OCI-LY1 (cell line): ENCODE measurements around the gene CNTNAP4.

Experiments used
- H2AFZ ChIP-seq: fragments of 200-600 bp; sonication (generic), shearing (Covaris generic); 2 replicates; pipeline ENCODE4 v1.6.0; 2014; ENCODE audit warnings: antibody characterized with exemption, mild to moderate bottlenecking, low read length
- H3F3A ChIP-seq: fragments of 200-600 bp; sonication (generic), shearing (Covaris generic); 2 replicates; pipeline ENCODE4 v1.6.0; 2014; ENCODE audit warnings: mild to moderate bottlenecking, antibody characterized with exemption, low read length, moderate library complexity; ENCODE audit not compliant: insufficient read depth
- H3K27ac ChIP-seq: fragments of 200-600 bp; sonication (generic); 2 replicates; pipeline ENCODE4 v1.5.1; 2014; ENCODE audit warnings: low read length, mixed run types, mild to moderate bottlenecking, low read depth; ENCODE audit not compliant: poor library complexity, severe bottlenecking
- H3K27me3 ChIP-seq: fragments of 200-600 bp; sonication (generic); 2 replicates; pipeline ENCODE4 v1.6.0; 2014; ENCODE audit warnings: antibody characterized with exemption, mild to moderate bottlenecking, low read length, moderate library complexity; ENCODE audit not compliant: insufficient read depth
- H3K36me3 ChIP-seq: fragments of 200-600 bp; sonication (generic); 2 replicates; pipeline ENCODE4 v1.6.1; 2014; ENCODE audit warnings: mild to moderate bottlenecking, antibody characterized with exemption, low read length, moderate library complexity, mixed read lengths; ENCODE audit not compliant: insufficient read depth
- H3K4me1 ChIP-seq: fragments of 200-600 bp; sonication (generic); 2 replicates; pipeline ENCODE4 v1.5.1; 2014; ENCODE audit warnings: mild to moderate bottlenecking, low read length, moderate library complexity; ENCODE audit not compliant: insufficient read depth, severe bottlenecking
- H3K4me2 ChIP-seq: fragments of 200-600 bp; sonication (generic), shearing (Covaris generic); 2 replicates; pipeline ENCODE4 v1.6.1; 2014; ENCODE audit warnings: low read length
- H3K4me3 ChIP-seq: fragments of 200-600 bp; sonication (generic); 2 replicates; pipeline ENCODE4 v1.5.1; 2014; ENCODE audit warnings: low read length, low read depth, mild to moderate bottlenecking, mixed read lengths; ENCODE audit not compliant: poor library complexity, severe bottlenecking
- H3K79me2 ChIP-seq: fragments of 200-600 bp; shearing (Covaris generic); 2 replicates; pipeline ENCODE4 v1.6.1; 2016; ENCODE audit warnings: mixed run types, low read length, mixed read lengths; ENCODE audit not compliant: insufficient read depth
- H3K9ac ChIP-seq: fragments of 200-600 bp; sonication (generic), shearing (Covaris generic); 2 replicates; pipeline ENCODE4 v1.6.1; 2014; ENCODE audit warnings: mild to moderate bottlenecking, low read length, mixed read lengths
- H3K9me2 ChIP-seq: fragments of 200-600 bp; sonication (generic), shearing (Covaris generic); 2 replicates; pipeline ENCODE4 v1.6.1; 2014; ENCODE audit warnings: low read depth, mild to moderate bottlenecking, low read length, mixed read lengths
- H3K9me3 ChIP-seq: fragments of 200-600 bp; shearing (Covaris generic); 2 replicates; pipeline ENCODE4 v1.6.1; 2014; ENCODE audit warnings: low read length, mixed read lengths
- H4K20me1 ChIP-seq: fragments of 200-600 bp; sonication (generic), shearing (Covaris generic); 2 replicates; pipeline ENCODE4 v1.6.0; 2016; ENCODE audit warnings: mild to moderate bottlenecking, low read length; ENCODE audit not compliant: insufficient read depth
- EZH2 ChIP-seq: fragments of 200-600 bp; sonication (generic), shearing (Covaris generic); IDR thresholded peaks from 2 replicates; pipeline ENCODE4 v1.8.0; 2017; ENCODE audit warnings: borderline replicate concordance, mixed run types, mild to moderate bottlenecking, antibody characterized with exemption, low read length, moderate library complexity, mixed read lengths
- TF ChIP-seq, protein P1 (sequence below): fragments of 200-600 bp; sonication (generic), shearing (Covaris generic); IDR thresholded peaks from 2 replicates; pipeline ENCODE4 v1.5.1; 2017; ENCODE audit warnings: mild to moderate bottlenecking, antibody characterized with exemption, low read length, moderate library complexity, mixed read lengths

The CNTNAP4 gene

GRCh38 chr16:76459111-76459510, 181.9 kb downstream of the CNTNAP4 start:
- Histone ChIP-seq H3K79me2 (no peaks in the 10 kb centered on the region), H3K27me3 (no peaks in the 10 kb centered on the region), H3F3A (no peaks in the 10 kb centered on the region), H3K9me2 (no peaks in the 10 kb centered on the region), H2AFZ (no peak overlapping the region), H3K4me3 (no peak overlapping the region), H3K9ac (no peak overlapping the region), H3K9me3 (no peaks in the 10 kb centered on the region), H3K4me1 (no peaks in the 10 kb centered on the region), H3K36me3 (no peaks in the 10 kb centered on the region), H3K4me2 (no peak overlapping the region), H3K27ac (no peak overlapping the region), H4K20me1 (no peaks in the 10 kb centered on the region)
- TF ChIP-seq, protein P1, sequence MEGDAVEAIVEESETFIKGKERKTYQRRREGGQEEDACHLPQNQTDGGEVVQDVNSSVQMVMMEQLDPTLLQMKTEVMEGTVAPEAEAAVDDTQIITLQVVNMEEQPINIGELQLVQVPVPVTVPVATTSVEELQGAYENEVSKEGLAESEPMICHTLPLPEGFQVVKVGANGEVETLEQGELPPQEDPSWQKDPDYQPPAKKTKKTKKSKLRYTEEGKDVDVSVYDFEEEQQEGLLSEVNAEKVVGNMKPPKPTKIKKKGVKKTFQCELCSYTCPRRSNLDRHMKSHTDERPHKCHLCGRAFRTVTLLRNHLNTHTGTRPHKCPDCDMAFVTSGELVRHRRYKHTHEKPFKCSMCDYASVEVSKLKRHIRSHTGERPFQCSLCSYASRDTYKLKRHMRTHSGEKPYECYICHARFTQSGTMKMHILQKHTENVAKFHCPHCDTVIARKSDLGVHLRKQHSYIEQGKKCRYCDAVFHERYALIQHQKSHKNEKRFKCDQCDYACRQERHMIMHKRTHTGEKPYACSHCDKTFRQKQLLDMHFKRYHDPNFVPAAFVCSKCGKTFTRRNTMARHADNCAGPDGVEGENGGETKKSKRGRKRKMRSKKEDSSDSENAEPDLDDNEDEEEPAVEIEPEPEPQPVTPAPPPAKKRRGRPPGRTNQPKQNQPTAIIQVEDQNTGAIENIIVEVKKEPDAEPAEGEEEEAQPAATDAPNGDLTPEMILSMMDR, result no peak
- no peak for TF ChIP-seq EZH2

GRCh38 chr16:76461836-76462235, 184.6 kb downstream of the CNTNAP4 start:
- no peak overlapping the region for H3K9ac ChIP-seq
- no peak overlapping the region for H3K27ac ChIP-seq
- no peaks in the 10 kb centered on the region for H3K4me1 ChIP-seq
- no peaks in the 10 kb centered on the region for H3K9me2 ChIP-seq
- no peaks in the 10 kb centered on the region for H3K9me3 ChIP-seq
- H3K4me3 ChIP-seq, result no peak overlapping the region
- no peaks in the 10 kb centered on the region for H3K79me2 ChIP-seq
- no peak overlapping the region for H2AFZ ChIP-seq
- H3K4me2 ChIP-seq, result no peak overlapping the region
- no peaks in the 10 kb centered on the region for H3K36me3 ChIP-seq
- H4K20me1 ChIP-seq, result no peaks in the 10 kb centered on the region
- TF ChIP-seq, protein P1, result no peak
- no peak for TF ChIP-seq EZH2
- no peaks in the 10 kb centered on the region for H3K27me3 ChIP-seq
- H3F3A ChIP-seq, result no peaks in the 10 kb centered on the region

DNA sequence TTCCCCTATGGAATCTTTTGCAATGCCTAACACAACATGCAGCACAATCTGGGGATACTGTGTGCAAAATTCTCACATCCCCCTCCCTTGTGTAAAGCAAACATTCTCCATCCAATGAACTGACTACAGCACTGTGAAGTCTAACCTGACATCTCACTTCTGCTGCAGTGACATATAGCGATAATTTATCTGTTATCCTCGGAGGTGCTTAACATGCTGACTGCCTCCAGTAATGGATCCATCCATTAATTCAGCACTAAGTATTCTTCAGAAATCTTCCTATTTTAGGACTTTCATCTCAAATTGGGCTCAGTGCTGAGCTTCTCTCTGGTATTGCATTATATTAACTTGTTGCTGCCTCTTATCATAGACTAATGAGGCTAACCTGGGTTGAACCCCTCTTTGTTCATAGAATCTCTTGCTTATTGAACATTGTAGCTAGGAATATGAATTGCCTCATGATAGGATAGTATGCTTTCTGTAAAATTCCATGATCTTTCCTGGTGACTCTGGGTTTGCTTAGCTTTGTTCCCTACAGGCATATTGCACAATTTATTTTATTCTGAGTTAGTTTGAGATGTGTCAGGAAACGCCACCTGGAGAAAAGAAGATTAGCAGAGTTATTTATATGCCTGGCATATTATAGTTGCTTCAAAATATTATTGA, 187.9 kb downstream of the CNTNAP4 start:
- Histone ChIP-seq H3K27ac (no peak overlapping the region), H2AFZ (no peak overlapping the region), H3K4me2 (no peak overlapping the region), H4K20me1 (no peaks in the 10 kb centered on the region), H3K4me3 (no peak overlapping the region), H3F3A (no peaks in the 10 kb centered on the region), H3K4me1 (no peaks in the 10 kb centered on the region), H3K36me3 (no peaks in the 10 kb centered on the region), H3K9me3 (no peaks in the 10 kb centered on the region), H3K27me3 (no peaks in the 10 kb centered on the region), H3K9ac (no peak overlapping the region), H3K79me2 (no peaks in the 10 kb centered on the region), H3K9me2 (no peaks in the 10 kb centered on the region)
- TF ChIP-seq, protein P1, result no peak
- TF ChIP-seq EZH2, result no peak
